ENCODE data around the gene TMEM98.
"Not testable (repeated sequence)": the region's sequence is repeated elsewhere in the genome, so short reads cannot be mapped to it uniquely, and the experiment has no call there.

TMEM98 gene

DNA sequence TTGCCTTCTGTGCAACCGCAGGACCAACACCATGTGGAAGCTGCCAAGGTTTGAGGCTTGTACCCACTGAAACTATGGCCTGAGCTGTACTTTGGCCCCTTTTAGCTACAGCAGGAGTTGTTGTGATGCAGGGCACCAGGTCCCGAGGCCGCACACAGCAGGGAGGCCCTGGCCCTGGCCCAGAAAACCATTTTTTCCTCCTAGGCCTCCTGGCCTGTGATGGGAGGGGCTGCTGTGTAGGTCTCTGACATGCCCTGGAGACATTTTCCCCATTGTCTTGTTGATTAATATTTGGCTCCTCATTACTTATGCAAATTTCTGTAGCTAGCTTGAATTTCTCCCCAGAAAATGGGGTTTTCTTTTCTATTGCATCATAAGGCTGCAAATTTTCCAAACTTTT, 53.7 kb downstream of the TMEM98 start:
- H3K4me1 ChIP-seq (ENCODE audit: control insufficient read depth, insufficient read depth, low read length); H3K4me3 ChIP-seq (ENCODE audit: low read depth, low read length); H3K27ac ChIP-seq (ENCODE audit: low read depth, low read length); H3K27me3 ChIP-seq (ENCODE audit: control insufficient read depth, insufficient read depth, low read length); H3K36me3 ChIP-seq (ENCODE audit: control insufficient read depth, insufficient read depth, low read length); H3K9ac ChIP-seq (ENCODE audit: low read length): not testable (repeated sequence)
- H3K9me3 ChIP-seq (ENCODE audit: control insufficient read depth, insufficient read depth, low read depth, low read length), result peaks cover 32% of the 10 kb centered on the region

DNA sequence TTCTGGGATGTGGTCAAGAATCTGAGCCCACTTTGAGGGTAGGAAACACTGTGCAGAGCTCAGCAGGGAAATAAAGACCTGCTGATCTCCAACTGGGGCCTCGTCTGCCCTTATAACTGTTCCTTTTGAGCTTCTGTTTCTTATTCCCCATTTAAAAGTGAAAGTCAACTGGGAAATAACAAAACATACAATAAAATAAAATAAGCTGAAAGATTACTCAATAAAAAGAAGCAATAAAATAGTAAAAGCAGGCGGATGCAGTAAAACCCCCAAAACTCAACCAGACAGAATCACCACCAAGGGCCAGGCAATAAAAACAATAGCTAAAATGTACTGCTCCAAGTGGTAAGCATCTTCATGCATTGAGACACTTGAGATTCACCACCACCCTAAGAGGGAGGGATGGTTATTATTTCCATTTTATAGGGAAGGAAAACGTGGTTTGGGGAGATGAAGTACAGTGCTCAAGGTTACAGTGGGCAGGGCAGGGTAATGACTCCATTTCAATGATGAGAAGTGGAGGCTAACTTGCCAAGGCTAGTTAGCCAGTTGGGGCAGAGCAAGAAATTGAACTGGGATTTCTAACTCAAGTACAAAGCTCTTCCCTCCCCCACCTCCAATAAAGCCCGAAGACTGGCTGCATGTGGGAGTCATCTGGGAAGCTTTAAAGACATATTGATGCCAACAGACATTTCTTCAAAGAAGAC, 57.2 kb downstream of the TMEM98 start:
- H3K4me3 ChIP-seq (ENCODE audit: low read depth, low read length), result no peak overlapping the region
- peaks cover 38% of the 10 kb centered on the region for H3K9me3 ChIP-seq (ENCODE audit: control insufficient read depth, insufficient read depth, low read depth, low read length)
- H3K27me3 ChIP-seq (ENCODE audit: control insufficient read depth, insufficient read depth, low read length), result no peaks in the 10 kb centered on the region
- no peaks in the 10 kb centered on the region for H3K36me3 ChIP-seq (ENCODE audit: control insufficient read depth, insufficient read depth, low read length)
- H3K27ac ChIP-seq (ENCODE audit: low read depth, low read length), result no peak overlapping the region
- no peak overlapping the region for H3K9ac ChIP-seq (ENCODE audit: low read length)
- no peaks in the 10 kb centered on the region for H3K4me1 ChIP-seq (ENCODE audit: control insufficient read depth, insufficient read depth, low read length)

GRCh38 chr17:32987453-32987805, 59.5 kb downstream of the TMEM98 start:
- H3K9ac ChIP-seq (ENCODE audit: low read length); H3K27ac ChIP-seq (ENCODE audit: low read depth, low read length); H3K4me3 ChIP-seq (ENCODE audit: low read depth, low read length); H3K27me3 ChIP-seq (ENCODE audit: control insufficient read depth, insufficient read depth, low read length); H3K4me1 ChIP-seq (ENCODE audit: control insufficient read depth, insufficient read depth, low read length); H3K36me3 ChIP-seq (ENCODE audit: control insufficient read depth, insufficient read depth, low read length): not testable (repeated sequence)
- H3K9me3 ChIP-seq (ENCODE audit: control insufficient read depth, insufficient read depth, low read depth, low read length), result peaks cover 23% of the 10 kb centered on the region

GRCh38 chr17:32987868-32988267, 59.9 kb downstream of the TMEM98 start:
- not testable (repeated sequence) for H3K4me3 ChIP-seq (ENCODE audit: low read depth, low read length)

GRCh38 chr17:32988481-32989101, 60.6 kb downstream of the TMEM98 start:
- H3K4me1 ChIP-seq (ENCODE audit: control insufficient read depth, insufficient read depth, low read length), result no peaks in the 10 kb centered on the region
- H3K9me3 ChIP-seq (ENCODE audit: control insufficient read depth, insufficient read depth, low read depth, low read length), result peaks cover 19% of the 10 kb centered on the region
- H3K36me3 ChIP-seq (ENCODE audit: control insufficient read depth, insufficient read depth, low read length), result no peaks in the 10 kb centered on the region
- H3K9ac ChIP-seq (ENCODE audit: low read length), result no peak overlapping the region
- H3K4me3 ChIP-seq (ENCODE audit: low read depth, low read length), result no peak overlapping the region
- no peak overlapping the region for H3K27ac ChIP-seq (ENCODE audit: low read depth, low read length)
- no peaks in the 10 kb centered on the region for H3K27me3 ChIP-seq (ENCODE audit: control insufficient read depth, insufficient read depth, low read length)

More at GRCh38 chr17:32987868-32988267, 59.9 kb downstream of the TMEM98 start:
- H3K9ac ChIP-seq (ENCODE audit: low read length); H3K27ac ChIP-seq (ENCODE audit: low read depth, low read length); H3K4me1 ChIP-seq (ENCODE audit: control insufficient read depth, insufficient read depth, low read length); H3K27me3 ChIP-seq (ENCODE audit: control insufficient read depth, insufficient read depth, low read length); H3K36me3 ChIP-seq (ENCODE audit: control insufficient read depth, insufficient read depth, low read length): not testable (repeated sequence)
- H3K9me3 ChIP-seq (ENCODE audit: control insufficient read depth, insufficient read depth, low read depth, low read length), result peaks cover 23% of the 10 kb centered on the region

DNA sequence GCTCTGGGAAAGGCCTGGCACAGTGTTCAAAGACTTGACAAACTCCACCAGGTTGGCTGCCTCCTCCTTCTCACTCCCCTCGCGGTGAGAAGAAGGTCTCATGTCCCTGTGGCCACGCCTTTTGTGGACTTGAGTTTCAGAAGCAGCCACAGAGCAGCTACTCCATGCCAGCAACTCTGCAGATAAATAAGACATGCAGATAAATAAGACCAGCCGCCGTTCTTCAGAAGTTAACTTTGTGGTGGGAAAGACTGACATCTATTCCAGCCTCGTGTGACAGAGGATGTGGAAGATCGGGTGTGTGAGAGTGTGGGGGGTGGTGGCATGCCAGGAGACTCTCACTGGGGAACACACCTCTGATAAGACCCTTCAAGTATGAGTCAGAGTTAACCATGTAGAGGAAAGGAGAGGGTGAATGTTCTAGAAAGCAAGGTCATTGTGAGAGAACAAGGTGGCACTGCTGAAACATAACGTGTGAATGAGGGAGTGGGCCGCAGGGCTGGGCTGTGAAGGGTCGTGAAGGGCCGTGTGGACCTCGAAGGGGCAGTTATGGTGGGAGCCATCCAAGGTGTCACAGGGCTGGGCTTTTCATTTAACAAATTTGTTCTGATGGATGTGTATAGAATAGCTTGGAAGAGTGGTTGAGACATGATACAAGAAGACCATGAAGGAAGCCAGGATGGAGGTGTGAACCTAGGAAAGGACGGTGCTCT, 64.5 kb downstream of the TMEM98 start:
- peaks cover 14% of the 10 kb centered on the region for H3K9me3 ChIP-seq (ENCODE audit: control insufficient read depth, insufficient read depth, low read depth, low read length)
- H3K4me1 ChIP-seq (ENCODE audit: control insufficient read depth, insufficient read depth, low read length), result no peaks in the 10 kb centered on the region
- no peak overlapping the region for H3K4me3 ChIP-seq (ENCODE audit: low read depth, low read length)
- H3K36me3 ChIP-seq (ENCODE audit: control insufficient read depth, insufficient read depth, low read length), result no peaks in the 10 kb centered on the region
- H3K9ac ChIP-seq (ENCODE audit: low read length), result no peak overlapping the region
- H3K27me3 ChIP-seq (ENCODE audit: control insufficient read depth, insufficient read depth, low read length), result no peaks in the 10 kb centered on the region; the same call in 1 of the 2 replicates
- H3K27ac ChIP-seq (ENCODE audit: low read depth, low read length), result no peak overlapping the region

DNA sequence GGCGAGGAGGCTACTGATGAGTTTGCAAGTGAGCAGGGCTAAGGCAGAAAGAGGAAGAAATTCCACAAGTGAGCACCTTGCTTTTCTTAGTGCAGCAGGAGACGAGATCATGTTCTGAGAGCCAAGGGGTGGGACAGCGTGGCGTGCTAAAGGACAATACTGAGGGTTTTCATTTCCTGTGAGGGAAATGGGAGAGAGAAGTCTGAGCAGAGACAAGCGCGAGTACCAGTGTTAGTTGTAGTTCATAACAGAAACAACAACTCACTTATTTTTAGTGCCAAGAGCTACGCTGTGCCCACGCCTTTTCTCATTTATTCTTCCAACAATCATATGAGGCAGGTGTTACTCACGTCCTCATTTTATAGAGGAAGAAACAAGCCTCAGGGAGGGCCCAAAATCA, 66.0 kb downstream of the TMEM98 start:
- Histone ChIP-seq H3K36me3 (ENCODE audit: control insufficient read depth, insufficient read depth, low read length) (no peaks in the 10 kb centered on the region), H3K4me3 (ENCODE audit: low read depth, low read length) (no peak overlapping the region), H3K4me1 (ENCODE audit: control insufficient read depth, insufficient read depth, low read length) (peaks cover 5% of the 10 kb centered on the region; the same call in 1 of the 2 replicates), H3K27ac (ENCODE audit: low read depth, low read length) (no peak overlapping the region), H3K9me3 (ENCODE audit: control insufficient read depth, insufficient read depth, low read depth, low read length) (peaks cover under 1% of the 10 kb centered on the region; the same call in 1 of the 2 replicates), H3K27me3 (ENCODE audit: control insufficient read depth, insufficient read depth, low read length) (peaks cover 5% of the 10 kb centered on the region), H3K9ac (ENCODE audit: low read length) (no peak overlapping the region)
